Left ventricle myocardium inferior (tissue), 1 donor: ENCODE data around the gene SASH1. TPM values are rescaled to one million over a fixed set of nuclear protein-coding genes. Genes with fewer than 3 reads are reported as not detected.

Source experiments
- DNase-seq: peaks from one replicate; pipeline ENCODE4 v3.0.0-alpha.2; 2020
- H3K27ac ChIP-seq: fragments of 200-600 bp; replicated peaks from 2 replicates; pipeline ENCODE4 v1.8.0; 2021
- H3K27me3 ChIP-seq: fragments of 200-600 bp; 2 replicates; pipeline ENCODE4 v1.8.0; 2021; ENCODE audit warnings: low read depth
- H3K36me3 ChIP-seq: fragments of 200-600 bp; 2 replicates; pipeline ENCODE4 v1.8.0; 2021
- H3K4me1 ChIP-seq: fragments of 200-600 bp; 2 replicates; pipeline ENCODE4 v1.8.0; 2021
- H3K4me3 ChIP-seq: fragments of 200-600 bp; 2 replicates; pipeline ENCODE4 v1.8.0; 2021; ENCODE audit warnings: mild to moderate bottlenecking, moderate library complexity
- H3K9me3 ChIP-seq: fragments of 200-600 bp; replicated peaks from 2 replicates; pipeline ENCODE4 v1.8.0; 2021
- intact Hi-C: fragments of 100-400 bp; cut with micrococcal nuclease; formaldehyde crosslinking; loops from one replicate; pipeline ENCODE4 v1.11.0; 2022
- total RNA-seq: library from RNA; stranded (reverse); fragmentation: NEBNext Ultra II Directional; extraction: Animal tissue kit (Norgen Biotek cat#: 25700); gene quantifications from one replicate; pipeline ENCODE4 v1.2.1, GENCODE V29; 2021
- TF ChIP-seq, protein P1 (sequence below): fragments of 200-600 bp; IDR thresholded peaks from 2 replicates; pipeline ENCODE4 v1.8.0; 2021; ENCODE audit warnings: antibody characterized with exemption, mild to moderate bottlenecking, borderline replicate concordance
- donor health status: DM: no; HTN: yes; CAD: no; lungs with severe emphysema.

SASH1 gene
- total RNA-seq, 1 donor from 2014 or later, result 22.5 TPM

DNA sequence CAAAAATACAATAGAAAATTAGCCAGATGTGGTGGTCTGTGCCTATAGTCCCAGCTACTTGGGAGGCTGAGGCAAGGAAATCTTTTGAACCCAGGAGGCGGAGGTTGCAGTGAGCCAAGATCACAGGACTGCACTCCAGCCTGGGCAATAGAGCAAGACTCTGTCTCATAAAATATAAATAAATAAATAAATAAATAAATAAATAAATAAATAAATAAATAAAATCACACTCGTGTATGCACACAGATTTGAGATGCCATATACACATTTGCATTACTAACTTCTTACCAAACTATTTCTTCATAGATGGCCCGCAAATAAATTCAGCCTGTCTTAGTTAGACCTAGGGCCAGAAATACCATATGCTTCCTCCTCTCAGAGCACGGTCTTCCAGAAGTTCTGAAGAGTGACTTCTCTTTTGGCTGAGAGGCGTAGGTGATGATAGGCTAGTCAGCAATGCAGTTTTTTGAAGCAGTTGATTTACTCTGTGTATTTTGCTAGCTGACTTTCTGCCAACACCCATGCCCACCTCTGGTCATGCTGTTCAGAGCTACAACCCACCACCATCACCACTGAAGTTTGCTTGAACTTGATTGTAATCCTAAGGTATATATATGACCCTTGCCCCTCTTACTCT, 150.1 kb downstream of the SASH1 start:
- H3K27me3 ChIP-seq, result no peaks in the 10 kb centered on the region
- intact Hi-C loops, result no loop called here
- no peak for DNase-seq
- H3K9me3 ChIP-seq, result no peaks in the 10 kb centered on the region
- H3K36me3 ChIP-seq, result peaks cover 10% of the 10 kb centered on the region
- peak overlapping the region; percentile 78 for H3K27ac ChIP-seq
- H3K4me3 ChIP-seq, result no peak overlapping the region
- TF ChIP-seq, protein P1, sequence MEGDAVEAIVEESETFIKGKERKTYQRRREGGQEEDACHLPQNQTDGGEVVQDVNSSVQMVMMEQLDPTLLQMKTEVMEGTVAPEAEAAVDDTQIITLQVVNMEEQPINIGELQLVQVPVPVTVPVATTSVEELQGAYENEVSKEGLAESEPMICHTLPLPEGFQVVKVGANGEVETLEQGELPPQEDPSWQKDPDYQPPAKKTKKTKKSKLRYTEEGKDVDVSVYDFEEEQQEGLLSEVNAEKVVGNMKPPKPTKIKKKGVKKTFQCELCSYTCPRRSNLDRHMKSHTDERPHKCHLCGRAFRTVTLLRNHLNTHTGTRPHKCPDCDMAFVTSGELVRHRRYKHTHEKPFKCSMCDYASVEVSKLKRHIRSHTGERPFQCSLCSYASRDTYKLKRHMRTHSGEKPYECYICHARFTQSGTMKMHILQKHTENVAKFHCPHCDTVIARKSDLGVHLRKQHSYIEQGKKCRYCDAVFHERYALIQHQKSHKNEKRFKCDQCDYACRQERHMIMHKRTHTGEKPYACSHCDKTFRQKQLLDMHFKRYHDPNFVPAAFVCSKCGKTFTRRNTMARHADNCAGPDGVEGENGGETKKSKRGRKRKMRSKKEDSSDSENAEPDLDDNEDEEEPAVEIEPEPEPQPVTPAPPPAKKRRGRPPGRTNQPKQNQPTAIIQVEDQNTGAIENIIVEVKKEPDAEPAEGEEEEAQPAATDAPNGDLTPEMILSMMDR, result no peak
- H3K4me1 ChIP-seq, result peaks cover 63% of the 10 kb centered on the region

DNA sequence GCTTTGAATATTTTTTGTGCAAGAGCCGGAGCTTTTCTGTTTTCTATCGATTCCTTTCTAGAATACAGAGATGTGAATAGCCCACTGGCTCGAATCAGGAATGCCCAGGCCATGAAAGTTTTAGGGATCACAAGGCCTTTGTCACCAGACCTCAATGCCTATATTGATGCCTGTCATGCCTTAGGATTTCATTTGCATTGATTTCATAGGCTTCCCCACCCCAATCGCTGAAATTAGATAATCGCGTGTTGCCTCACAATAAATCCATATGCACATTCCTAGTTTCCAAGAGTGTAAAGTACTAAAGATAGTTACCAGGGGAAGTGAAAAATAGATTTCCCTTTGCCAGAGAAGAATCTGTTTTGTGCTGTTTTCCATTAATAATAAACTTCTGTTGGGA, 150.8 kb downstream of the SASH1 start:
- intact Hi-C loops, result no loop called here
- TF ChIP-seq, protein P1, result no peak

DNA sequence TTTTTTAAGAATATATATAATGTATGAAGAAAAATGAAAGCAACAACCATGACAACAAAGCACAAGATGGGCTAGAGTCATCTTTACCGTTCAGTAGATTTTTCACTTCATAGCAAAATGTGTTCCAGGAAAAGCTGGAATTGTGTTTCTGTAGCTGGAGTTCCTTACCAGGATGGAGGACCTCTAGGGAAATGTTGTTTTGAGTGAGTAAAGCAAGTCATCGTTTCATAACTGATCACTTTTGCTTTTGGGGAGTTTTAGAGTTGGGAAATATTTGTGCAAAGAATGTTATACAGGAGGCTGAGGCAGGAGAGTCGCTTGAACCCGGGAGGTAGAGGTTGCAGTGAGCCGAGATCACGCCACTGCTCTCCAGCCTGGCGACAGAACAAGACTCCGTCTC, 151.6 kb downstream of the SASH1 start:
- intact Hi-C loops, result no loop called here
- no peak for DNase-seq
- Histone ChIP-seq H3K4me1 (peaks cover 67% of the 10 kb centered on the region), H3K4me3 (no peak overlapping the region), H3K9me3 (no peaks in the 10 kb centered on the region), H3K27ac (peak overlapping the region; percentile 78), H3K27me3 (no peaks in the 10 kb centered on the region), H3K36me3 (no peaks in the 10 kb centered on the region)
- TF ChIP-seq, protein P1, result no peak

More for the DNA sequence above, 150.8 kb downstream of the SASH1 start:
- no peak for DNase-seq
- no peaks in the 10 kb centered on the region for H3K9me3 ChIP-seq
- peaks cover 67% of the 10 kb centered on the region for H3K4me1 ChIP-seq
- no peak overlapping the region for H3K4me3 ChIP-seq
- H3K36me3 ChIP-seq, result peaks cover 3% of the 10 kb centered on the region
- H3K27me3 ChIP-seq, result no peaks in the 10 kb centered on the region
- H3K27ac ChIP-seq, result peak overlapping the region; percentile 78

DNA sequence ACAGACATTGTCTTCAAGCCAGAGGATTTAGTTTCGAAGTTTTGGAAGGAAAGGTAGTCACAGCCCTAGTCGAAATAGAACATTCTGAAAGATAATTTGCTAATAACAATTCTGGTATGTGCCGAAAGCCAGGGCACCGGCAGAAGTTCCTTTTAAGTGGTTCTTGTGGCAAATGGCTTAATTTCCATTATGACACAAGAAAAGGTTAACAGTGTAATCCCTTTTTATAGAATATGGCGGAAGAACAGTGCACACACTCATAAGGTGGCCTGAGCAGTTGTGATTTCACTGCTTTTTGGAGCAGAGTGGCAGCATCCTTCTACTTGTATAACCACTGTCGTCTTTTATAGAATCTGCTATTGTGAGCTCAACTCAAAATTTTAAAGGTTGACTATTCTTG, 152.4 kb downstream of the SASH1 start:
- intact Hi-C loops, result no loop called here
- Histone ChIP-seq H3K36me3 (no peaks in the 10 kb centered on the region), H3K9me3 (no peaks in the 10 kb centered on the region), H3K4me3 (no peak overlapping the region), H3K27me3 (no peaks in the 10 kb centered on the region), H3K27ac (peak overlapping the region; percentile 78), H3K4me1 (peaks cover 75% of the 10 kb centered on the region)
- DNase-seq, result no peak
- TF ChIP-seq, protein P1, result no peak

DNA sequence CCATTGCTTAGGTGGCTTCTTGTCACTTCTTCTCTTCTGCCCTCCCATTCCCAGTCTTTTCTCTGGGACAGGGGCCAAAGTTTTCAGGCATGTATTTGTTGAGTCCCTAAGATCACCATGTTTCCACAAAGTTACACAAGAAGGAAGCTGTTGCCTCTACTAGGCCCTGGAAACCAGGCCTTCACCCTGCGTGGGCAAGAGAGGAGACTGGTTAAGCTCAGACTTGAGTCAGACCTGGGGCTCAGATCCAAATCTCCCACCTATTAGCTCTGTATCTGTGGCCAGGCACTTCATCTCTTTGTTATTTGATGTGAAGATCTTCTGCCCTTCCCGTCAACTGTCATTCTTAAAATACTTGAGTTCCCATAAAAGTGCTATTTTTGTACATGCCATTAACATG, 154.6 kb downstream of the SASH1 start:
- peaks cover 87% of the 10 kb centered on the region for H3K4me1 ChIP-seq
- no peaks in the 10 kb centered on the region for H3K36me3 ChIP-seq
- intact Hi-C loops, result no loop called here
- peak overlapping the region; percentile 17 for H3K27ac ChIP-seq
- H3K4me3 ChIP-seq, result no peak overlapping the region
- no peaks in the 10 kb centered on the region for H3K27me3 ChIP-seq
- H3K9me3 ChIP-seq, result no peaks in the 10 kb centered on the region
- DNase-seq, result no peak
- TF ChIP-seq, protein P1, result no peak
